WTC11 (cell line): Measurements from ENCODE around the gene PRAC2. TPM values are rescaled to one million over a fixed set of nuclear protein-coding genes. Genes with fewer than 3 reads are reported as not detected.

Source experiments
- ATAC-seq: fragments of 200-7000 bp; cut with Tn5 transposase; 2 replicates; pipeline ENCODE4 v1.10.0; 2021; ENCODE audit warnings: mild to moderate bottlenecking, moderate library complexity
- CTCF ChIA-PET: fragments of 300-600 bp; sonication (Branson Sonifier 250); formaldehyde crosslinking; loops from one replicate; lab custom pipeline; 2021; ENCODE audit warnings: antibody characterized with exemption; lab: Charles Lee
- POLR2A ChIA-PET: fragments of 350-600 bp; sonication (Branson Sonifier 250); formaldehyde crosslinking; loops from one replicate; lab custom pipeline; 2021; ENCODE audit warnings: antibody characterized with exemption; lab: Charles Lee
- DNase-seq: peaks from one replicate; pipeline ENCODE4 v3.0.0; 2021; ENCODE audit warnings: low spot score
- H3K27ac Mint-ChIP-seq: 2 replicates; pipeline ENCODE4 v1.8.0; 2021; ENCODE audit warnings: mixed read lengths
- H3K27me3 Mint-ChIP-seq: 2 replicates; pipeline ENCODE4 v1.8.0; 2021; ENCODE audit warnings: low read depth, mild to moderate bottlenecking, moderate library complexity, mixed read lengths
- H3K36me3 Mint-ChIP-seq: 2 replicates; pipeline ENCODE4 v1.8.0; 2021; ENCODE audit warnings: mixed read lengths
- H3K4me1 Mint-ChIP-seq: 2 replicates; pipeline ENCODE4 v1.8.0; 2022; ENCODE audit warnings: mixed read lengths
- H3K4me3 Mint-ChIP-seq: 2 replicates; pipeline ENCODE4 v1.8.0; 2021; ENCODE audit warnings: mild to moderate bottlenecking, moderate library complexity, mixed read lengths
- H3K9me3 Mint-ChIP-seq: 2 replicates; pipeline ENCODE4 v1.8.0; 2021; ENCODE audit warnings: mixed read lengths
- CREM ChIP-seq: sonication (generic); formaldehyde crosslinking; IDR thresholded peaks from 2 replicates; pipeline ENCODE4 v1.8.1; 2022; ENCODE audit warnings: mild to moderate bottlenecking, missing genetic modification reagents, moderate library complexity
- CTCF ChIP-seq: fragments of 200-600 bp; IDR thresholded peaks from 2 replicates; pipeline ENCODE4 v1.8.0; 2022; ENCODE audit warnings: antibody characterized with exemption
- ESRRA ChIP-seq: sonication (generic); formaldehyde crosslinking; IDR thresholded peaks from 2 replicates; pipeline ENCODE4 v1.8.1; 2022; ENCODE audit warnings: mild to moderate bottlenecking, missing genetic modification reagents, borderline replicate concordance
- FOXP1 ChIP-seq: sonication (generic); formaldehyde crosslinking; IDR thresholded peaks from 2 replicates; pipeline ENCODE4 v1.8.0; 2022; ENCODE audit warnings: missing genetic modification reagents, mild to moderate bottlenecking, moderate library complexity, borderline replicate concordance
- HMGA2 ChIP-seq: fragments of 250-450 bp; sonication (Bioruptor Pico); IDR thresholded peaks from 2 replicates; pipeline ENCODE4 v1.4.0; 2021; ENCODE audit warnings: mild to moderate bottlenecking, moderate library complexity
- NFE2L1 ChIP-seq: sonication (generic); formaldehyde crosslinking; IDR thresholded peaks from 2 replicates; pipeline ENCODE4 v1.8.1; 2023; ENCODE audit warnings: missing genetic modification reagents
- NR1H2 ChIP-seq: sonication (generic); formaldehyde crosslinking; IDR thresholded peaks from 2 replicates; pipeline ENCODE4 v1.9.0; 2021; ENCODE audit warnings: mild to moderate bottlenecking, moderate library complexity, missing genetic modification reagents
- NR3C1 ChIP-seq: sonication (generic); formaldehyde crosslinking; conservative IDR thresholded peaks from 2 replicates; pipeline ENCODE4 v1.8.1; 2023; ENCODE audit warnings: low read depth, mild to moderate bottlenecking, missing genetic modification reagents
- PRDM15 ChIP-seq: sonication (generic); formaldehyde crosslinking; IDR thresholded peaks from 2 replicates; pipeline ENCODE4 v1.8.0; 2022; ENCODE audit warnings: missing genetic modification reagents
- SMAD3 ChIP-seq: sonication (generic); formaldehyde crosslinking; IDR thresholded peaks from 2 replicates; pipeline ENCODE4 v1.8.0; 2022; ENCODE audit warnings: missing genetic modification reagents, mild to moderate bottlenecking, borderline replicate concordance
- ZNF281 ChIP-seq: sonication (generic); formaldehyde crosslinking; IDR thresholded peaks from 2 replicates; pipeline ENCODE4 v1.8.0; 2023; ENCODE audit warnings: mild to moderate bottlenecking, missing genetic modification reagents
- ZNF416 ChIP-seq: fragments of 250-450 bp; sonication (Bioruptor Pico); IDR thresholded peaks from 2 replicates; pipeline ENCODE4 v1.9.0; 2021; ENCODE audit warnings: mild to moderate bottlenecking, inconsistent platforms
- total RNA-seq: library from RNA; stranded (reverse); gene quantifications from 3 replicates; pipeline ENCODE4 v1.2.3, GENCODE V29; 2021
- TF ChIP-seq, protein P1 (sequence below): sonication (generic); formaldehyde crosslinking; IDR thresholded peaks from 2 replicates; pipeline ENCODE4 v1.8.1; 2023; ENCODE audit warnings: mild to moderate bottlenecking, missing genetic modification reagents
- TF ChIP-seq, protein P2 (sequence below): sonication (generic); formaldehyde crosslinking; IDR thresholded peaks from 2 replicates; pipeline ENCODE4 v1.8.0; 2023; ENCODE audit warnings: missing genetic modification reagents
- TF ChIP-seq, protein P3 (sequence below): fragments of 250-450 bp; sonication (Bioruptor Pico); IDR thresholded peaks from 2 replicates; pipeline ENCODE4 v1.9.0; 2021; ENCODE audit warnings: mild to moderate bottlenecking

Gene PRAC2
- total RNA-seq, 1 experiment from 2014 or later = 22.3 TPM

GRCh38 chr17:48692049-48692448, 30.9 kb upstream of the PRAC2 start:
- POLR2A ChIA-PET = no interaction called here
- Mint-ChIP-seq H3K27me3 (peaks cover 8% of the 10 kb centered on the region), H3K27ac (no peak overlapping the region), H3K4me1 (no peaks in the 10 kb centered on the region)
- CTCF ChIA-PET = interaction anchor here (1.3 to 1.9 kb wide), 2 partner anchors 113 to 187 kb away, joined by 4 to 7 read pairs; no protein-coding TSS in a partner anchor
- no peak for TF ChIP-seq ZNF416 (CRISPR knock-in tag)
- TF ChIP-seq, protein P1, sequence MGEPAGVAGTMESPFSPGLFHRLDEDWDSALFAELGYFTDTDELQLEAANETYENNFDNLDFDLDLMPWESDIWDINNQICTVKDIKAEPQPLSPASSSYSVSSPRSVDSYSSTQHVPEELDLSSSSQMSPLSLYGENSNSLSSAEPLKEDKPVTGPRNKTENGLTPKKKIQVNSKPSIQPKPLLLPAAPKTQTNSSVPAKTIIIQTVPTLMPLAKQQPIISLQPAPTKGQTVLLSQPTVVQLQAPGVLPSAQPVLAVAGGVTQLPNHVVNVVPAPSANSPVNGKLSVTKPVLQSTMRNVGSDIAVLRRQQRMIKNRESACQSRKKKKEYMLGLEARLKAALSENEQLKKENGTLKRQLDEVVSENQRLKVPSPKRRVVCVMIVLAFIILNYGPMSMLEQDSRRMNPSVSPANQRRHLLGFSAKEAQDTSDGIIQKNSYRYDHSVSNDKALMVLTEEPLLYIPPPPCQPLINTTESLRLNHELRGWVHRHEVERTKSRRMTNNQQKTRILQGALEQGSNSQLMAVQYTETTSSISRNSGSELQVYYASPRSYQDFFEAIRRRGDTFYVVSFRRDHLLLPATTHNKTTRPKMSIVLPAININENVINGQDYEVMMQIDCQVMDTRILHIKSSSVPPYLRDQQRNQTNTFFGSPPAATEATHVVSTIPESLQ (CRISPR knock-in tag) = no peak
- TF ChIP-seq, protein P2, sequence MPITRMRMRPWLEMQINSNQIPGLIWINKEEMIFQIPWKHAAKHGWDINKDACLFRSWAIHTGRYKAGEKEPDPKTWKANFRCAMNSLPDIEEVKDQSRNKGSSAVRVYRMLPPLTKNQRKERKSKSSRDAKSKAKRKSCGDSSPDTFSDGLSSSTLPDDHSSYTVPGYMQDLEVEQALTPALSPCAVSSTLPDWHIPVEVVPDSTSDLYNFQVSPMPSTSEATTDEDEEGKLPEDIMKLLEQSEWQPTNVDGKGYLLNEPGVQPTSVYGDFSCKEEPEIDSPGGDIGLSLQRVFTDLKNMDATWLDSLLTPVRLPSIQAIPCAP = no peak
- TF ChIP-seq HMGA2 (CRISPR knock-in tag) = no peak
- no peak for TF ChIP-seq NR1H2
- no peak for TF ChIP-seq ESRRA (CRISPR knock-in tag)
- no peak for TF ChIP-seq ZNF281
- TF ChIP-seq PRDM15 (CRISPR knock-in tag) = no peak
- TF ChIP-seq CTCF = no peak
- no peak for TF ChIP-seq NFE2L1
- TF ChIP-seq, protein P3, sequence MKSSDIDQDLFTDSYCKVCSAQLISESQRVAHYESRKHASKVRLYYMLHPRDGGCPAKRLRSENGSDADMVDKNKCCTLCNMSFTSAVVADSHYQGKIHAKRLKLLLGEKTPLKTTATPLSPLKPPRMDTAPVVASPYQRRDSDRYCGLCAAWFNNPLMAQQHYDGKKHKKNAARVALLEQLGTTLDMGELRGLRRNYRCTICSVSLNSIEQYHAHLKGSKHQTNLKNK = no peak
- TF ChIP-seq, all 79 proteins: peak for 0
- no peak for DNase-seq
- no peak overlapping the region for H3K4me3 Mint-ChIP-seq
- H3K9me3 Mint-ChIP-seq = peaks cover 17% of the 10 kb centered on the region; the same call in 1 of the 2 replicates
- no peak for ATAC-seq
- H3K36me3 Mint-ChIP-seq = 0 out of 2 replicates have a peak, but pooled peaks cover 3% of the 10 kb centered on the region

GRCh38 chr17:48693178-48693577, 29.8 kb upstream of the PRAC2 start:
- TF ChIP-seq HMGA2 (CRISPR knock-in tag) = no peak
- no peak for TF ChIP-seq NR3C1
- no peak for TF ChIP-seq CREM (CRISPR knock-in tag)
- no peak for TF ChIP-seq FOXP1 (CRISPR knock-in tag)
- no peak for TF ChIP-seq SMAD3 (CRISPR knock-in tag)
- TF ChIP-seq ESRRA (CRISPR knock-in tag) = no peak
- TF ChIP-seq, all 79 proteins: peak for 0
- CTCF ChIA-PET = interaction anchor here (0.8 to 1.9 kb wide), 3 partner anchors 15 to 186 kb away, joined by 3 to 7 read pairs (median 4); no protein-coding TSS in a partner anchor
- Mint-ChIP-seq H3K36me3 (0 out of 2 replicates have a peak, but pooled peaks cover 3% of the 10 kb centered on the region), H3K27me3 (peaks cover 8% of the 10 kb centered on the region), H3K4me3 (no peak overlapping the region), H3K27ac (no peak overlapping the region), H3K9me3 (peaks cover 17% of the 10 kb centered on the region; the same call in 1 of the 2 replicates), H3K4me1 (no peaks in the 10 kb centered on the region)
- DNase-seq = no peak
- POLR2A ChIA-PET = no interaction called here
- no peak for ATAC-seq
